CD4-positive, alpha-beta T cell treated with Interferon alpha-2 for 1 hour (primary cell): ENCODE measurements around the gene FCMR.

Experiments used
- DNase-seq, 2 donors: peaks; one replicate each; pipeline ENCODE4 v3.0.0-alpha.2; 2020 to 2022

Gene FCMR, protein sequence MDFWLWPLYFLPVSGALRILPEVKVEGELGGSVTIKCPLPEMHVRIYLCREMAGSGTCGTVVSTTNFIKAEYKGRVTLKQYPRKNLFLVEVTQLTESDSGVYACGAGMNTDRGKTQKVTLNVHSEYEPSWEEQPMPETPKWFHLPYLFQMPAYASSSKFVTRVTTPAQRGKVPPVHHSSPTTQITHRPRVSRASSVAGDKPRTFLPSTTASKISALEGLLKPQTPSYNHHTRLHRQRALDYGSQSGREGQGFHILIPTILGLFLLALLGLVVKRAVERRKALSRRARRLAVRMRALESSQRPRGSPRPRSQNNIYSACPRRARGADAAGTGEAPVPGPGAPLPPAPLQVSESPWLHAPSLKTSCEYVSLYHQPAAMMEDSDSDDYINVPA

GRCh38 chr1:206921772-206922265 lies at the start of gene FCMR:
FCMR (minus strand) TSS chr1:206921941; CDS start chr1:206921854, 87 bp downstream.
- peak; percentile 48 to 72 for DNase-seq

- DNase-seq: no peak
Measured at GRCh38 chr1:206971029-206971655, 49.4 kb upstream of the FCMR start.

DNA sequence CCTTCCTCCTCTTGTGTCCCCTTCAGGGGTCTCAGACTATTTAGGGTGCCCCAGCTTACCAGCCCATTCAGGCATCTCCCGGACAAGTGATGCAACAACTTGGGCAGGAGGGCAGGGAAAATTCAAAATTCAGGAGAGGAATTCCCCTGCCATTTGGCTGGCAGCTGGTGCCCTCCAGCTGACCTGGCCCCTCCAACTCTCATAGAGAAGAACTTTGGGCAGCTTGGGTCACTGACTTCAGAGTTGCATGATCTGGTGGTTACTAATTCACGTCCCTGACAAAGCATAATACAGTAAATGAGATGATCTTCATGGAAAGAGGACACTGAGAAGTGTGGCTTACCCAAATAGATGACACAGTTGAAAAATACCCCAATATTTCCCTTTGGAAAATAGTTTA lies 48.7 kb upstream of the FCMR start, which contains the start of gene FCAMR:
Gene FCAMR, minus strand, starts transcription at position 15 of the 400 bp plus-strand sequence. CDS start 335 bp downstream, outside the sequence.
- no peak for DNase-seq

- no peak for DNase-seq
Measured at GRCh38 chr1:206969090-206969489, 47.3 kb upstream of the FCMR start.

DNA sequence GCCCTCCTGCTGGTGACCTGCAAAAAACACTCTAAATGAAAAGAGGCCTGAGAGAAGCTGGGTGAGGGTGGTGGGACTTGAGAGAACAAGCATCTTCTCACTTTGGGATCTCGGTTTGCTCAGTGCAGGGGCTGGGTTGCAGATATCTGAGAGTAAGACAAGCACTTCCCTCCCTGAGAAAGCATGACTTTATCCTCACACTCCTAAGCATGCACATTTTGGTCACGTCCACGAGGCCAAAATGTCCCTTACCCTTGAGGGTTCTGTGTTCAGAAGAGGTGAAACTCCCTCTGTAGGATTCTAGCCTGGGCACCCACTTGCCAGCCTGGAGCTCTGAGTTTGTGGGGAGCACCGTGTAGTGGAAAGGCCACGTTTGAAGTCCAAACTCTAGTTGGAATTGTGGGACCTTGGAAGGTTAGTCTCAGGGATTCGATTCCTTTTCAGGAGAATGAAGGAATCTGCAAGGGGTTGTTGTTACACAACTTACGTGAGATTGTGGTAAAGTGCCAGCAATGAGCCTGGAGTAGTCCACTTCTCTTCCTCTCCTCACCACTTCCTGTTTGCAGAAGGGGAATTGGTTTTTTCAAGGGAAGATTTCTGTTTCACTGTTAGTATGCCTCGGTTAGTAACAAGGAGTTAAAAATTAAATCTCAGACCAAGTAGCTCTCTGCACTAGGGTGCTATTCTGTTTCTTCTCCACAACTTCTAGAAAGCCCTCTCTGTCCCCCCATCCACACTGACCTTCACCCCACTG lies 45.5 kb upstream of the FCMR start:
- DNase-seq: peak in 1 of 2 donors; percentile 11

DNA sequence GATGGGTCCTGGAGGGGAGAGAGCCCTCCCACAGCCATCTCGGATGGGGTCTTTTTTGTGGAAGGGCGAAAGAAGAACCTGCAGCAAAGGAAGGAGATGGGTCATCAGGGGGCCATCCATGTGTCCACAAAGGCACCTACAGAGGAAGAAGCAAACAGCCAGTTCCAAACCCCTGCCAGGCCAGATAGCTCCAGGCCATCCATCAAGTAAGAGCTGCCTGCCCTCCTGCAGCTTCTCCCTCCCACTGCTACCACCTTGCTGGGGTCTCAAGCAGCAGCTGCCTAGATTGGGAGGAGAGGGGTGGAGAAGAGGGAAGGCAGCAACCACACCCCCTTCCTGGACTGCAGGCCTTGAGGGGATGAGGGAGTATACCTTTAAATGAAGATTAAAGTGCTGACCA lies 44.0 kb upstream of the FCMR start:
- no peak for DNase-seq

DNA sequence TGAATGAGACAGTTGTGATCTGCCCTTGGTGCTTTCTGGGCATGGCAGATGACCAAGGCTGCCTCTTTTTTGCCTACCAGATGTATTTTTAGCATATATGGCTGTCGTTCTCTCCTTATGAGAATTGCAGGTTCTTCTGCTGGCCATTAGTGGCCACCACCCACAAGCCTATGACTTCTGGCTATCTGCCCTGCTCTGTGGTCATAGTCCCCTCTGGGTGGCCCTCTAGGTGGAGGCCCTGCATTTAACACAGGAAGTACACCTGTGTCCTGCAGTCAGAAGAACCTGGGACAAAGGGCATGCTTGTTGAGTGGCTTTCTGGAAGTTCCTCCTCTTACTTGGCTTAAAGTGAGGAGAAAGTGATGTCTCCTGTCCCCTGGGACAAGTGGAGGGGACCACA lies 42.0 kb upstream of the FCMR start:
- DNase-seq: no peak

DNA sequence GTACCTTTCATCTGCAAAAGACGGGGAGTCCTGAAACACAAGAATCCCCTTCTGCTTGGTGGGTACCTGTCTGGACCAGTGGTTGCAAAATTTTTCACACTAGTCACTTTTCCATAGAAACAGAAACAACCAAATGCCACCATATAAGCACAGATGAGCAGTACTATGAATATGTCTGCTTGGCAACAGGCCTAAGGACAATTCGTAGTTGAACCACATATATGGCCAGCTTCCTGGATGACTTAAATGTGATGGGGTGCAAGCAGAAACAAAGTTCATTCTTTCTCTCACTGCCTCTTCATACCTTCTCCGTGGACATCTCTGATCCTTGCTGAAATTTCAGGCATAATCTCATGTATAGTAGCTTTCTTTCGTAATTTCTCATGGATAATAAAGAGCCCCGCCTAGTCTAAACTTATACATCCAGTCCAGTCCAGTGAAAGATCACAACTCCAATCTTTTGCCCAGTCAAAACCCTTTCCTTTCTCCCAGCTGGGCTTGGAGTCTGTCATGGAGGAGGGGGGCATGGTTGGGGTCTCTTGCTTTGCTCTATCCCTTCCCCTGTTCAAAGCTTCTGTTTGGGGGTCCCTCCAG lies 41.5 kb upstream of the FCMR start:
- no peak for DNase-seq

DNA sequence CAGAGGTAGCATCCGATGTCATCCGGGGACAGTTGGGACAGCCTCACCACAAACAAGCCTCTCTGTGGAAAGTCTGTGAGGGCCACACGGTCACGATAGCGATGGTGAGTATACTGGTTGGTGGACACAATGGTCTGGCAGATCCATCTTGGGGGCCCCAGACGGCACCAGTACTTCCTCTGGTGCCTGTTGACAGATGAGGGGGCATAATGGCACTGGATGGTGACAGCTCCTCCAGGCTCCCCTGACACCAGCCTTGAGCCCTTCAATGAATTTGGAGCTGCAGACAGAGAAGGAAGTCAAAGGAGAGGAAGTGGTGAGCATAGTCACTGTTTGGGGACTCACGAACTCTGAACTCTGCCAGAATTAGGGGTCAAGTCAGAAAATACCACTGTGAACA lies 40.5 kb upstream of the FCMR start:
- no peak for DNase-seq

- DNase-seq: no peak
Measured at GRCh38 chr1:206961668-206962067, 39.9 kb upstream of the FCMR start.

DNA sequence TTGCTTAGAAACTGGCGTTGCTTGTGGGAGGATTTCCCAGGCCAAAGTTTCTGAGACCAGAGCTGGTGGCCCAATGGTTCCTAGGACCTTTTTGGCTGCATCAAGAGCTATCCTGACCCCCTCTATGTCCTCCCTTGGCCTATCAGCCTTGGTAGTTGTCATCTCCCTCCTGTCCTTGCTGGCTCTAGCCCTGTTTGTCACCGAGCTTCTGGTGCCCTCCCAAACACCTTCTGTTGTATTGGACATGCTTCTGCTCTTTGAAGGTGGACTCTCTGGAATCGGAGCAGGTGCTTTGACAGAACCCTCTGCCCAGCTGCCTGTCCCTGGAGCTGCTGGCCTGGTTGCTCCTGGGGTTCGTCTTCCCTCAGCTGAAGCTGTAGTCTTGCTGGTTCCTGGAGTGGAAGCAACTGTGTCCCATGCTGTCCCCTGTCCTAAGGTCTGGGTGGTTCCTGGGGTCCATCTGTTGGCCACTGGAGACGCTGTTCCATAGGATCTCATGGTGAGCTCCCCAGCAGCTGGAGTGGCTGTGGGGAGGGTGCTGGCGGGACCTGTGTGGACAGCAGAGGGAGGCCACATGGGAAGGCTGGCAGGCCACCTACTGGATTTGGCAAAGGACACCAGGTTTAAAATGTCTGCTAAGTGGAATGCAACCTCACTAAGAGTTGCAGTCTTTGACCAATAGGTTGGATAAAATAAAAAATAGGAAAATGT lies 39.1 kb upstream of the FCMR start:
- DNase-seq: no peak

- no peak for DNase-seq
Measured at GRCh38 chr1:206958144-206958543, 36.4 kb upstream of the FCMR start.

DNA sequence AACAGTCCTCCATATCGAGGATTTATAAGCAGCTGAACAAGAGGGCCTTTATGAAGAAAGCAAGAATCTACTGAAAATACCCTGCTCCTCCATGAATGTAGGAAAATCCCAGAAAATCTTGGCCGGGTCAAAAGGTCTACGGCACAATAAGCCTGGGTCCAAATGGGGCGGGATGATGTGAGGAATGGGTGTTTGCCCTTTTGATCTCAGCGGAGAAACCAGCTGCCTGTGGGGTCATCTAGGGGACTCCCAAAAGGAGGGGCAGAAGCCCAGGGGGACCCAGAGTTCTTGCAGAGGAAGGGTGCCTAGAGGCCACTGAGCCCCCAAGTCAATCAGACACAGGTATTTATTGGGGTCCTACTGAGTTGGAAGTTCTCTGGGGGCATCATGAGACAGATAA lies 35.9 kb upstream of the FCMR start:
- DNase-seq: no peak

DNA sequence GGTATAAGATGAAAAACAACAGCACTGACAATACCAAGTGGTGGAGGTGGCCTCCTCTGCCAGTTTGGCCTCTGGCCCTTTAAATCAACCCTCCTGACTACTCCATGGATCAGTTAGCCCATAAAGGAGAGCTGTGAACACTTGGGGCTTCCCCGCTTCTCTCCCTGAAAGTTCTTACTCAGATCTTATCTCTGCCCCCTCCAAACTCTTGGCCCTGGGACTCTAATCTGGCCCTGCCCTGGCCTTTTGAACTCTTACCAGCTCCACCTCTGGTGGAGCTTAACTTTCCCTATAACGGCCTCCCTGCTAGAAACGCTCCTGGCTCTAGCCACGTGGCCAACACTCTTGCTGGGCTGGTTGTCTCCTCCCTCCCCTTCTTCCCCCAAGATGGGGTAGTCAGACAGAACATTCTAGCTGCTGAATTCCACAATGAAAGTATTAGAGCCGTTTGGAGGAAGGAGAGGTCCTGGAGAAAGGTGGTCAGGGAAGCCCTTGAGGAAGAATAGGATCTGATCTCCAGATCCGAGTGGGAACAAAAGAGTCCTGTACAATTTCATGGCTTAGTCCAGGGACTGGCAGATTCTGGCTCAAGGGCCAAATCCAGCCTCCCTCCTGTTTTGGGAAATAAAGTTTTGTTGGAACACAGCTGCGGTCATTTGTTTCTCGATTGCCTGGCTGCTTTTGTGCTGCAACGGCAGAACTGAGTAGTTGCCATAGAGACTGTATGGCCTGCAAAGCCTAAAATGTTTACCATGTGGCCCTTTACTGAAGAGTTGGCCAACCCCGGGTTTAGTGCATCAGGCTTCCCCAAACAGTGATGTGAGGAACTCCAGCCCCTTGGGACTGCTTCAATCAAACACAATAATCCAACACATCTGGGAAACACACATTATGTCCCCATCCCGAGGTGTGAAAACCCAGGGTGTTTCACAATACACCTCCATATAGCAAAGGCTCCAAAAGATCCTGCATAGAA lies 34.0 kb upstream of the FCMR start:
- DNase-seq: no peak

- no peak for DNase-seq
Measured at GRCh38 chr1:206954459-206955342, 33.0 kb upstream of the FCMR start.

DNA sequence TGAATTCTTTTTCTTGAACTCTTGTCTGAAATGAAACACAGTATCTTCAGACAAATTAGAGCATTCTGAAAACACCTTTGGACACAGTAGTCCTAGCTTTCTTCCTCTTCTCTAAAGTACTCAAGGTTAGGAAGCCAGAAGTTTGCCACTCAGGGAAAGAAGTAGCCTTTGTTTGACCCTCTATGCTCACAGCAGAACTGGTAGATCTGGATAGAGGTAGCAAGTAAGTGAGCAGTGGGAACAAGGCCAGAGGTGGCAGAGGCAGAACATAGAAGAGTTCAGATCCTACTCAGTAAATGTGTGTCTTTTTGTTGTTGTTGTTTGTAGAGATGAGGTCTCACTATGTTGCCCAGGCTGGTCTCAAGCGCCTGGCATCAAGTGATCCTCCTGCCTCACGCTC lies 31.9 kb upstream of the FCMR start:
- no peak for DNase-seq

DNA sequence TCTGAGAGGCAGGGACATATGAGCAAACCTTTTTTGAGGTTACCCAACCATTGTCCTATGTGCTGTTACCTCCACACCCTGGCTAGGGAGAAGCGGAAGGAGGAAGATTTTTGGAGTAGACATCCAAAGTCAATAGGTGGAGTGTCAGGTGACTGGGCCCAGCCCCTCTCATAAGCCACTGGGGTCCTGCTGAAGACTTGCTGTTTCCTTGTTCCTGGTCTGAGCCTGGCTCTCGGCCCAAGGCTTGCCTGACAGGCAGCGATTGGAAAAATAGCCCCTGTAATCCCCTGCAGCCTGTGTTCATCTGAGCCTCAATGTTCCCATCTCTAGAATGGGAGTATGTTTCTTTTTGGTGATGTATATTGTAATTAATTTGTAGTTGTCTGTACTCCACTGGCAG lies 31.4 kb upstream of the FCMR start:
- no peak for DNase-seq

- DNase-seq: peak in 1 of 2 donors; percentile 26
Measured at GRCh38 chr1:206952171-206952570, 30.4 kb upstream of the FCMR start.

DNA sequence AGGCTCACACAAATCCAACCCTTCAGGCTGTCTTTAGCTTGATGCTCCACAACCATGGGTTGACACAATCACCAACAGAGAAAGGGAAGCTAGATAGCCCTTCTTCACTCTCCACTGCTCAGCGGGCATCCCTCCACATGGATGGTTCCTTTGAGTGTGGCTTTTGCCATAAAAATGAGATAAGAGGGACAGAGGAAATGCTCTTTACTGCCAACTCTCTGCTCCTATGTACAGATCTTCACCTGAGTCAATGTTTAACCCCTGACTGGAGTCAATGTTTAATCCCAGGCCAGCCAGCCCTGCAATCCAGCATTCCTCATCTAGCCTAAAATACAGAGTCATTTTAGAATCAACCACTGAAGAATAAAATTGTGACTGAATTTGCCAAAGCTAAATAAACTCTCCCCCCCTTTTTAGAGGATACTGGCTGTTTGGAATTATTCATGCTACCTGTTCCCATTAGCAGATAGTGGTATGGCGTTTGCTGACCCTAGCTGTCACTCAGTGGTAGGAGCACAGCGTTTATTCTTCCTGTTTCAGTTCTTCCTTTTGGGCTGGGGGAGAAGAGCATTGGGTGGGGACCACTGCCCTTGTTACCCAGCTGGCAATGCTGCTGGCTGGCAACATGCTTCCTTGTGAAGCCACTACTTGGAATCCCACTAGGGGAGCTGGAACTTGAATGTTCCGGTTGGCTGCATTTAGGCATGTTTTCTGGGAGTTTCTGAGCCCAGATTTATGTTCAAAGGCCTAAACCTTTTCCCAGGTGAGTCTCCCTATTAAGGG lies 29.8 kb upstream of the FCMR start:
- DNase-seq: no peak
